ENCODE measurements around the gene ANKAR.
"Not testable (repeated sequence)": the region's sequence is repeated elsewhere in the genome, so short reads cannot be mapped to it uniquely, and the experiment has no call there.

ANKAR gene

GRCh38 chr2:189709501-189710221 lies 35.2 kb downstream of the ANKAR start:
- no peak for FAIRE-seq

GRCh38 chr2:189717593-189717992 lies 43.1 kb downstream of the ANKAR start:
- FAIRE-seq: not testable (repeated sequence)

DNA sequence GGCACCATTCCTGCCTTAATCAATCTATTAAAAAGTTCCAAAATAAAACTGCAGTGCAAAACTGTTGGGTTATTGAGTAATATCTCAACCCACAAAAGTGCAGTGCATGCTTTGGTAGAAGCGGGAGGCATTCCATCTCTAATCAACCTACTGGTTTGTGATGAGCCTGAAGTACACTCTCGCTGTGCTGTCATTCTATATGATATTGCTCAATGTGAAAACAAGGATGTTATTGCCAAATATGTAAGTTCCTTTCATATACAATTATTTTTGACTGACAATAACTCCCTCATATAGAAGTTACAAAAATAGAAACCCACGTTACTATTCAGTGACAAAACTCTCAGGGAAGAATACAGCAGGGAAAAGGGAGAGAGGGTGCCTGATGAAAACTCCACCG lies 45.1 kb downstream of the ANKAR start:
- no peak for FAIRE-seq

GRCh38 chr2:189723192-189723591 lies 48.7 kb downstream of the ANKAR start:
- FAIRE-seq: no peak

All from G401.6 (cell line).